Measurements from ENCODE around the gene ANKRD13B. TPM values are rescaled to one million over a fixed set of nuclear protein-coding genes. Genes with fewer than 3 reads are reported as not detected.

The ANKRD13B gene
- total RNA-seq, 4 donors from 2014 or later, result 2.9 to 8.6 (median 5.6) TPM

- Histone ChIP-seq H3K9me3 (no peaks in the 10 kb centered on the region), H3K4me3 (no peak overlapping the region), H3K4me1 (peaks cover 5 to 16% (median 13%) of the 10 kb centered on the region in 4 donors), H3K27ac (no peak overlapping the region), H3K27me3 (no peaks in the 10 kb centered on the region), H3K36me3 (no peaks in the 10 kb centered on the region)
- intact Hi-C loops (cut with DNase I; ENCODE audit: low total_unique reads) (no loop called here), in situ Hi-C loops (cut with MboI; ENCODE audit: low pct_ligation_motif_present in 1 of 4, low pct_unique_long_range_greater_than_20kb in 1 of 4, low sequenced_read_pairs in 3 of 4) (no loop called here)
- DNase-seq, result no peak
- 77% methylated on average over 13 of the region's 13 CpGs; no CpG with 5 or more reads in 1 of the 2 donors for WGBS, 2 donors (ENCODE audit: low coverage in 1 of 2)
- TF ChIP-seq POLR2AphosphoS5 (IDR thresholded peaks at IDR 0.05), result no peak
- TF ChIP-seq POLR2A (IDR thresholded peaks at IDR 0.05), result no peak
- TF ChIP-seq EP300 (IDR thresholded peaks at IDR 0.05; ENCODE audit: low read depth), result no peak
- TF ChIP-seq CTCF (IDR thresholded peaks at IDR 0.05), result no peak
Measured at GRCh38 chr17:29597361-29598172, 4.6 kb downstream of the ANKRD13B start.

GRCh38 chr17:29603109-29603674, 10.3 kb downstream of the ANKRD13B start:
- no peak overlapping the region for H3K27ac ChIP-seq
- H3K9me3 ChIP-seq, result no peaks in the 10 kb centered on the region
- in situ Hi-C loops (cut with MboI; ENCODE audit: low pct_ligation_motif_present in 1 of 4, low pct_unique_long_range_greater_than_20kb in 1 of 4, low sequenced_read_pairs in 3 of 4), result loop anchor here in 1 of 4 donors (25.0 kb wide), 1 partner anchor 334 kb away; the partner anchor contains the start of genes EFCAB5 and SSH2
- H3K27me3 ChIP-seq, result no peaks in the 10 kb centered on the region
- H3K36me3 ChIP-seq, result no peaks in the 10 kb centered on the region
- 88 to 89% methylated on average over 3 to 6 of the region's 6 CpGs for WGBS, 2 donors (ENCODE audit: low coverage in 1 of 2)
- TF ChIP-seq EP300 (IDR thresholded peaks at IDR 0.05; ENCODE audit: low read depth) (no peak), POLR2AphosphoS5 (IDR thresholded peaks at IDR 0.05) (no peak), POLR2A (IDR thresholded peaks at IDR 0.05) (no peak), CTCF (IDR thresholded peaks at IDR 0.05) (no peak)
- intact Hi-C loops (cut with DNase I; ENCODE audit: low total_unique reads), result no loop called here
- H3K4me3 ChIP-seq, result no peak overlapping the region
- no peaks in the 10 kb centered on the region for H3K4me1 ChIP-seq
- no peak for DNase-seq

GRCh38 chr17:29607557-29608195, 14.7 kb downstream of the ANKRD13B start:
- no peaks in the 10 kb centered on the region for H3K9me3 ChIP-seq
- no peak for TF ChIP-seq POLR2AphosphoS5 (IDR thresholded peaks at IDR 0.05)
- no peak for TF ChIP-seq POLR2A (IDR thresholded peaks at IDR 0.05)
- TF ChIP-seq CTCF (IDR thresholded peaks at IDR 0.05), result no peak
- TF ChIP-seq EP300 (IDR thresholded peaks at IDR 0.05; ENCODE audit: low read depth), result no peak
- no peak for DNase-seq
- intact Hi-C loops (cut with DNase I; ENCODE audit: low total_unique reads), result no loop called here
- no peaks in the 10 kb centered on the region for H3K27me3 ChIP-seq
- no peak overlapping the region for H3K27ac ChIP-seq
- no peaks in the 10 kb centered on the region for H3K4me1 ChIP-seq
- H3K36me3 ChIP-seq, result no peaks in the 10 kb centered on the region
- 80 to 96% methylated on average over 1 to 29 of the region's 29 CpGs for WGBS, 2 donors (ENCODE audit: low coverage in 1 of 2)
- no peak overlapping the region for H3K4me3 ChIP-seq
- in situ Hi-C loops (cut with MboI; ENCODE audit: low pct_ligation_motif_present in 1 of 4, low pct_unique_long_range_greater_than_20kb in 1 of 4, low sequenced_read_pairs in 3 of 4), result loop anchor here in 1 of 4 donors (25.0 kb wide), 1 partner anchor 330 kb away; the partner anchor contains the start of genes EFCAB5 and SSH2

GRCh38 chr17:29608986-29609385, 16.1 kb downstream of the ANKRD13B start:
- 92% methylated on average over 2 to 15 of the region's 15 CpGs for WGBS, 2 donors (ENCODE audit: low coverage in 1 of 2)
- TF ChIP-seq CTCF (IDR thresholded peaks at IDR 0.05), result no peak
- no peak for TF ChIP-seq POLR2AphosphoS5 (IDR thresholded peaks at IDR 0.05)
- no peak for TF ChIP-seq POLR2A (IDR thresholded peaks at IDR 0.05)
- no peak for TF ChIP-seq EP300 (IDR thresholded peaks at IDR 0.05; ENCODE audit: low read depth)
- Histone ChIP-seq H3K9me3 (no peaks in the 10 kb centered on the region), H3K27me3 (no peaks in the 10 kb centered on the region), H3K36me3 (no peaks in the 10 kb centered on the region), H3K4me3 (no peak overlapping the region), H3K27ac (no peak overlapping the region), H3K4me1 (peaks cover 5 to 12% (median 11%) of the 10 kb centered on the region in 4 donors)
- in situ Hi-C loops (cut with MboI; ENCODE audit: low pct_ligation_motif_present in 1 of 4, low pct_unique_long_range_greater_than_20kb in 1 of 4, low sequenced_read_pairs in 3 of 4), result loop anchor here in 1 of 4 donors (25.0 kb wide), 1 partner anchor 328 kb away; the partner anchor contains the start of genes EFCAB5 and SSH2
- intact Hi-C loops (cut with DNase I; ENCODE audit: low total_unique reads), result no loop called here
- DNase-seq, result no peak

All from transverse colon (tissue), 4 donors.